ENCODE results near the gene RAPGEF6. TPM values are rescaled to one million over a fixed set of nuclear protein-coding genes. Genes with fewer than 3 reads are reported as not detected.
A peak's percentile ranks its signal among the peaks of the same experiment; 100 is the strongest.

The RAPGEF6 gene
- total RNA-seq, 1 experiment from 2014 or later, result 17.4 TPM

- peaks cover 77% of the 10 kb centered on the region for H3K36me3 Mint-ChIP-seq (ENCODE audit: insufficient read depth, unreplicated experiment)
- ChIA-PET CTCF (no interaction called here), POLR2A (no interaction called here)
- H3K4me1 Mint-ChIP-seq (ENCODE audit: low read depth, unreplicated experiment), result no peaks in the 10 kb centered on the region
- no peak overlapping the region for H3K4me3 Mint-ChIP-seq (ENCODE audit: unreplicated experiment)
- no peaks in the 10 kb centered on the region for H3K27me3 ChIP-seq (replicated peaks; ENCODE audit: control insufficient read depth, insufficient read depth, low read length)
- H3K4me3 ChIP-seq (ENCODE audit: low read depth, low read length), result no peak overlapping the region
- no peaks in the 10 kb centered on the region for H3K9me3 Mint-ChIP-seq (ENCODE audit: unreplicated experiment)
- no peaks in the 10 kb centered on the region; the same call in 1 of the 2 replicates for H3K4me1 ChIP-seq
- no peaks in the 10 kb centered on the region for H3K9me3 ChIP-seq
- intact Hi-C loops (cut with micrococcal nuclease; ENCODE audit: unreplicated experiment), result no loop called here
- TF ChIP-seq CTCF (IDR thresholded peaks at IDR 0.05; ENCODE audit: insufficient read depth in 1 of 2, low read depth in 1 of 2, low read length in 1 of 2, severe bottlenecking in 1 of 2, unreplicated experiment in 1 of 2), result no peak
- H3K27me3 Mint-ChIP-seq (ENCODE audit: insufficient read depth, unreplicated experiment), result no peaks in the 10 kb centered on the region
- DNase-seq, result no peak
- no TSS peak for BruUV-seq (replicated peaks)
- H3K36me3 ChIP-seq (ENCODE audit: control insufficient read depth, insufficient read depth, low read length), result peaks cover 3% of the 10 kb centered on the region
- H3K27ac Mint-ChIP-seq (ENCODE audit: unreplicated experiment), result no peak overlapping the region
Measured at GRCh38 chr5:131672776-131673175, 37.7 kb upstream of the RAPGEF6 start.

GRCh38 chr5:131671994-131672655, 37.1 kb upstream of the RAPGEF6 start:
- no peaks in the 10 kb centered on the region for H3K27me3 ChIP-seq (replicated peaks; ENCODE audit: control insufficient read depth, insufficient read depth, low read length)
- Mint-ChIP-seq H3K4me1 (ENCODE audit: low read depth, unreplicated experiment) (no peaks in the 10 kb centered on the region), H3K36me3 (ENCODE audit: insufficient read depth, unreplicated experiment) (peaks cover 77% of the 10 kb centered on the region), H3K9me3 (ENCODE audit: unreplicated experiment) (no peaks in the 10 kb centered on the region), H3K4me3 (ENCODE audit: unreplicated experiment) (no peak overlapping the region), H3K27me3 (ENCODE audit: insufficient read depth, unreplicated experiment) (no peaks in the 10 kb centered on the region), H3K27ac (ENCODE audit: unreplicated experiment) (no peak overlapping the region)
- H3K4me1 ChIP-seq, result no peaks in the 10 kb centered on the region; the same call in 1 of the 2 replicates
- no peak overlapping the region for H3K4me3 ChIP-seq (ENCODE audit: low read depth, low read length)
- TSS peak; percentile 31 for BruUV-seq (replicated peaks)
- ChIA-PET POLR2A (no interaction called here), CTCF (no interaction called here)
- no peak for TF ChIP-seq CTCF (IDR thresholded peaks at IDR 0.05; ENCODE audit: insufficient read depth in 1 of 2, low read depth in 1 of 2, low read length in 1 of 2, severe bottlenecking in 1 of 2, unreplicated experiment in 1 of 2)
- no peak for DNase-seq
- peaks cover 3% of the 10 kb centered on the region for H3K36me3 ChIP-seq (ENCODE audit: control insufficient read depth, insufficient read depth, low read length)
- H3K9me3 ChIP-seq, result no peaks in the 10 kb centered on the region
- intact Hi-C loops (cut with micrococcal nuclease; ENCODE audit: unreplicated experiment), result no loop called here

- Mint-ChIP-seq H3K4me3 (ENCODE audit: unreplicated experiment) (no peak overlapping the region), H3K4me1 (ENCODE audit: low read depth, unreplicated experiment) (no peaks in the 10 kb centered on the region), H3K36me3 (ENCODE audit: insufficient read depth, unreplicated experiment) (peaks cover 69% of the 10 kb centered on the region), H3K9me3 (ENCODE audit: unreplicated experiment) (no peaks in the 10 kb centered on the region), H3K27ac (ENCODE audit: unreplicated experiment) (no peak overlapping the region), H3K27me3 (ENCODE audit: insufficient read depth, unreplicated experiment) (no peaks in the 10 kb centered on the region)
- no peaks in the 10 kb centered on the region; the same call in 1 of the 2 replicates for H3K4me1 ChIP-seq
- ChIA-PET POLR2A (interaction anchor here (0.6 kb wide), 1 partner anchor 259 kb away, joined by 3 read pairs; no protein-coding TSS in a partner anchor), CTCF (interaction anchor here (0.6 kb wide), 1 partner anchor 859 kb away, joined by 4 read pairs; no protein-coding TSS in a partner anchor)
- H3K9me3 ChIP-seq, result no peaks in the 10 kb centered on the region
- H3K27me3 ChIP-seq (replicated peaks; ENCODE audit: control insufficient read depth, insufficient read depth, low read length), result no peaks in the 10 kb centered on the region
- BruUV-seq (replicated peaks), result no TSS peak
- no peak for TF ChIP-seq CTCF (IDR thresholded peaks at IDR 0.05; ENCODE audit: insufficient read depth in 1 of 2, low read depth in 1 of 2, low read length in 1 of 2, severe bottlenecking in 1 of 2, unreplicated experiment in 1 of 2)
- intact Hi-C loops (cut with micrococcal nuclease; ENCODE audit: unreplicated experiment), result no loop called here
- H3K4me3 ChIP-seq (ENCODE audit: low read depth, low read length), result no peak overlapping the region
- DNase-seq, result no peak
- H3K36me3 ChIP-seq (ENCODE audit: control insufficient read depth, insufficient read depth, low read length), result peaks cover 1% of the 10 kb centered on the region
Measured at GRCh38 chr5:131671409-131671808, 36.4 kb upstream of the RAPGEF6 start.
